Esophagus squamous epithelium (tissue), 5 donors: ENCODE data around the gene VWCE. TPM values are rescaled to one million over a fixed set of nuclear protein-coding genes. Genes with fewer than 3 reads are reported as not detected.

Source experiments
- DNase-seq: peaks from one replicate; lab custom pipeline; 2025; lab: John Stamatoyannopoulos, UW
- H3K27ac ChIP-seq, 4 donors: fragments of 200-600 bp; sonication (generic); one replicate each; pipeline ENCODE4 v1.5.1; 2016 to 2019; ENCODE audit warnings: mild to moderate bottlenecking in 1 of 4
- H3K27me3 ChIP-seq, 4 donors: fragments of 200-600 bp; sonication (generic); 1 replicate in 3 of 4; 2 replicates in 1 of 4; pipeline versions ENCODE4 v1.5.1 to v1.6.0; 2017 to 2021; ENCODE audit warnings: antibody characterized with exemption in 1 of 4
- H3K36me3 ChIP-seq, 3 donors: fragments of 200-600 bp; sonication (generic); one replicate each; pipeline ENCODE4 v1.5.1; 2016 to 2019
- H3K4me1 ChIP-seq, 3 donors: fragments of 200-600 bp; sonication (generic); one replicate each; pipeline ENCODE4 v1.5.1; 2017 to 2019
- H3K4me3 ChIP-seq, 4 donors: fragments of 200-600 bp; sonication (generic); 1 replicate in 3 of 4; 2 replicates in 1 of 4; pipeline ENCODE4 v1.5.1; 2016 to 2019; ENCODE audit warnings: mild to moderate bottlenecking in 2 of 4, moderate library complexity in 1 of 4
- H3K9me3 ChIP-seq, 3 donors: fragments of 200-600 bp; sonication (generic); one replicate each; pipeline ENCODE4 v1.5.1; 2016 to 2019
- POLR2A ChIP-seq, 4 donors: fragments of 450-650 bp; IDR thresholded peaks; one replicate each; pipeline ENCODE4 v1.6.1; 2017; ENCODE audit warnings: antibody characterized with exemption in 4 of 4, mild to moderate bottlenecking in 4 of 4, moderate library complexity in 3 of 4
- WGBS, 2 donors: methylation state at CpG; one replicate each; pipeline ENCODE4 v1.1.5; 2018; 5-methylcytosine and 5-hydroxymethylcytosine counted together
- intact Hi-C: fragments of 100-400 bp; cut with DNase I; formaldehyde crosslinking; loops from one replicate; pipeline ENCODE4 v1.15.0; 2022
- total RNA-seq, 4 donors: library from RNA; depleted of rRNA; stranded (reverse); fragments of >200 nt; gene quantifications; one replicate each; pipeline ENCODE4 v1.1.0, GENCODE V29; 2016
- TF ChIP-seq, protein P1 (sequence below), 6 experiments: fragments of 450-650 bp in 4 of 6; fragments of 200-600 bp in 2 of 6; sonication (generic) in 2 of 6; IDR thresholded peaks; one replicate each; pipeline ENCODE4 v1.5.1; 2016 to 2019; ENCODE audit warnings: antibody characterized with exemption in 6 of 6, mild to moderate bottlenecking in 4 of 6, moderate library complexity in 4 of 6
- donor health status: DM: yes; HTN: yes; CAD: no.

The VWCE gene
- total RNA-seq, 4 donors from 2014 or later, result 0.09 to 1.5 (median 0.30) TPM

DNA sequence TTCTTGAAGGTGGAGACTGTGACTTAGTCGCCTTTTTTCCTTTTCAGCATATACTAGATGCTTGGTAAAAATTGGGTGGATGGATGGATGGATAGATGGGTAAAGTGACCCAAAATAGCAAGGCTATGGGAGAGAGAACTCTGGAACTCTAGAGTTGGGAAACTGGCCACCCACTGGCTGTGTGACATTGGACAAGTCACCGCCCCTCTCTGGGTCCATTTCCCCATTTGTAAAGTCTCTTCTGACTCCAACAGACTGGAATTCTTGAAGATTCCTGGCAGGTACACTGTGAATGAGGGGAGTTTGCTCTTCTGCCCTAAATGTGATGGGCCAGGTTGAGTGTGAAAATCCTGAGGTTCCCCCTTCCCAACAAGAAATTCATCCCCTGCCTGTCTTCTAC is 45.9 kb upstream of the VWCE start:
- DNase-seq, result no peak
- no peaks in the 10 kb centered on the region for H3K27me3 ChIP-seq
- peaks cover 1 to 22% (median 6%) of the 10 kb centered on the region in 3 donors for H3K4me1 ChIP-seq
- H3K27ac ChIP-seq, result no peak overlapping the region
- H3K4me3 ChIP-seq, result no peak overlapping the region
- H3K36me3 ChIP-seq, result peaks cover 0 to 65% (median 3%) of the 10 kb centered on the region in 3 donors
- TF ChIP-seq, protein P1, sequence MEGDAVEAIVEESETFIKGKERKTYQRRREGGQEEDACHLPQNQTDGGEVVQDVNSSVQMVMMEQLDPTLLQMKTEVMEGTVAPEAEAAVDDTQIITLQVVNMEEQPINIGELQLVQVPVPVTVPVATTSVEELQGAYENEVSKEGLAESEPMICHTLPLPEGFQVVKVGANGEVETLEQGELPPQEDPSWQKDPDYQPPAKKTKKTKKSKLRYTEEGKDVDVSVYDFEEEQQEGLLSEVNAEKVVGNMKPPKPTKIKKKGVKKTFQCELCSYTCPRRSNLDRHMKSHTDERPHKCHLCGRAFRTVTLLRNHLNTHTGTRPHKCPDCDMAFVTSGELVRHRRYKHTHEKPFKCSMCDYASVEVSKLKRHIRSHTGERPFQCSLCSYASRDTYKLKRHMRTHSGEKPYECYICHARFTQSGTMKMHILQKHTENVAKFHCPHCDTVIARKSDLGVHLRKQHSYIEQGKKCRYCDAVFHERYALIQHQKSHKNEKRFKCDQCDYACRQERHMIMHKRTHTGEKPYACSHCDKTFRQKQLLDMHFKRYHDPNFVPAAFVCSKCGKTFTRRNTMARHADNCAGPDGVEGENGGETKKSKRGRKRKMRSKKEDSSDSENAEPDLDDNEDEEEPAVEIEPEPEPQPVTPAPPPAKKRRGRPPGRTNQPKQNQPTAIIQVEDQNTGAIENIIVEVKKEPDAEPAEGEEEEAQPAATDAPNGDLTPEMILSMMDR (IDR thresholded peaks at IDR 0.05), result no peak
- no peak for TF ChIP-seq POLR2A (IDR thresholded peaks at IDR 0.05)
- intact Hi-C loops, result no loop called here
- 88 to 90% methylated on average over 2 of the region's 2 CpGs for WGBS, 2 donors
- no peaks in the 10 kb centered on the region for H3K9me3 ChIP-seq

DNA sequence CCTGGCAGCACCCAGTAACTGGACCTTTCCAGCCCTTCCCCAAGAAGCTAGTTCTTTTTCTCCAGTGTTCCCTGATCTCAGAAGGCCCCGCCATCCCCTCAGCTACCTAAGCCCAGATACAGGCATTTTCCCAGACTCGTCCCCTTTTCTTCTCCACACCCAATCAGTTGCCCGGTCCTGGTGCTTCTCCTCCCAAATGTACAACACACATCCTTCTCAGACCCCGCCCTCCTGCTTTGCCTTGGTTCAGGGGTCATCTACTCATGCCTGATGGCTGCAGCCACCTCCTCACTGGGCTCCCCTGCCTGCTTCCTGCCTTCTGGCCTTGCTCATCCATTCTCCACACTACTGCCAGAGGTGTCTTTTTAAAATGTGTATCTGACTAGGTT is 44.4 kb upstream of the VWCE start:
- H3K36me3 ChIP-seq, result peaks cover 0 to 63% (median 3%) of the 10 kb centered on the region in 3 donors
- no peak for DNase-seq
- intact Hi-C loops, result loop anchor here (5.0 kb wide), 1 partner anchor 43 kb away; no protein-coding TSS in a partner anchor
- WGBS, 2 donors, result 84 to 90% methylated on average over 4 of the region's 4 CpGs
- no peak for TF ChIP-seq POLR2A (IDR thresholded peaks at IDR 0.05)
- TF ChIP-seq, protein P1 (IDR thresholded peaks at IDR 0.05), result no peak
- H3K27me3 ChIP-seq, result no peaks in the 10 kb centered on the region
- H3K9me3 ChIP-seq, result no peaks in the 10 kb centered on the region
- peaks cover 3 to 24% (median 7%) of the 10 kb centered on the region in 3 donors for H3K4me1 ChIP-seq
- H3K4me3 ChIP-seq, result no peak overlapping the region
- H3K27ac ChIP-seq, result no peak overlapping the region

DNA sequence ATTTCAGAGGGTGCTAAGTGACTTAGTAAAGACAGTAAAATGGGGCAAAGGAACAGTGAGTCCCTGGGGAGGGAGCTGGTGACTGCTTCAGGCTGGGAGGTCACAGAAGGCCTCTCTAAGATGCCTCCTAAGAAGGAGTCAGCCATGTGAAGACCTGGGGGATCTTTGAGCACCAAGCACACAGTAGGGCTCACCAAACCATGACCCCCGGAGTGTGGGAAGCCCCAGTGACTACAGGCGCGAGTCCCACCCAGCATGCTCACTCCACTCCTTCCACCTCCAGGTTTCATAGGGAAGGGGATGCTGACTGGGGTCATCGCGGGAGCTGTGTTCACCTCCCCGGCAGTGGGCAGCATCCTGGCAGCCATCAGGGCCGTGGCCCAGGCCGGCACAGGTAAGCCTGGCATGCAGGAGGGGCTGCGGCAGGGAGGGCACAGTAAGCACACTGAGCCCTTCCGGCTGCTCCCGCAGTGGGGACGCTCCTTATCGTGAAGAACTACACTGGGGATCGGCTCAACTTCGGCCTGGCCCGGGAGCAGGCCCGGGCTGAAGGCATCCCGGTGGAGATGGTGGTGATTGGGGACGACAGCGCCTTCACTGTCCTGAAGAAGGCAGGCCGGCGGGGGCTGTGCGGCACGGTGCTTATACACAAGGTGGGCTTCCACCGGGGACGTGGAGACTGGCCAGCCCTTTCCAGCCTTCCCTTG is 43.8 kb upstream of the VWCE start:
- Histone ChIP-seq H3K9me3 (no peaks in the 10 kb centered on the region), H3K36me3 (peaks cover 0 to 57% (median 3%) of the 10 kb centered on the region in 3 donors), H3K27me3 (no peaks in the 10 kb centered on the region), H3K27ac (no peak overlapping the region), H3K4me3 (no peak overlapping the region), H3K4me1 (peaks cover 6 to 29% (median 7%) of the 10 kb centered on the region in 3 donors)
- DNase-seq, result no peak
- 90% methylated on average over 15 of the region's 26 CpGs; no CpG with 5 or more reads in 1 of the 2 donors for WGBS, 2 donors
- intact Hi-C loops, result loop anchor here (5.0 kb wide), 1 partner anchor 43 kb away; no protein-coding TSS in a partner anchor
- TF ChIP-seq, protein P1 (IDR thresholded peaks at IDR 0.05), result no peak
- no peak for TF ChIP-seq POLR2A (IDR thresholded peaks at IDR 0.05)

DNA sequence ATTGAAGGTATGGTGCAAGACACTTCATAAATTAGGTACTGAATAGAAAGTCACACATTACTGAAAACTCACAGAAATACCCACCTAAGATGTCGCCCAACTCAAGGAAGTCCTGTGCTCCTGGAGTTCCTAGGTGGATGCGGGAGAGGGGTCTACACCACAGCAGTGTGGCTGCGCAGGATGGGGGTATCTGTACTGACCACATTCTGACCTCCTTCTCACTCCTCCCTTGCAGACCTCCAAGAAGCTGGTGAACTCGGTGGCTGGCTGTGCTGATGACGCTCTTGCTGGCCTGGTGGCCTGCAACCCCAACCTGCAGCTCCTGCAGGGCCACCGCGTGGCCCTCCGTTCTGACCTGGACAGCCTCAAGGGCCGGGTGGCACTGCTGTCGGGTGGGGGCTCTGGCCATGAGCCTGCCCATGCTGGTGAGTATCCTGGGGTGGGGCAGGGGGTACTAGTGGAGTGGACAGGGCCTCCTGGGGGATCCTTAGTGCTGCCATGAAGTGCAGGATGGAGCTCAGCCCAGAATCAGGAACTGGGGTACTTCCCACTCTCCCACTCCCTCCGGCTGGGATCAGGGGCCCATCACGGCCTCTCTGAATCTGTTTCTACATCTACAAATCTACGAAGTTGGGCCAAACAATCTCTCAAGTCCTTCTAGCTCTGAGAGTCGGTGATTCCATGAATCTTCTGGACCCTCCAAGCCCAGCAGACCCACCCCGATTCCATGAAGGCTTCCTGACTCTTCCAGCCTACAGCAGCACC is 42.8 kb upstream of the VWCE start:
- H3K36me3 ChIP-seq, result peaks cover 0 to 47% (median 3%) of the 10 kb centered on the region in 3 donors
- no peak overlapping the region for H3K4me3 ChIP-seq
- H3K27me3 ChIP-seq, result no peaks in the 10 kb centered on the region
- DNase-seq, result no peak
- H3K9me3 ChIP-seq, result no peaks in the 10 kb centered on the region
- TF ChIP-seq, protein P1 (IDR thresholded peaks at IDR 0.05), result no peak
- no peak for TF ChIP-seq POLR2A (IDR thresholded peaks at IDR 0.05)
- intact Hi-C loops, result loop anchor here (5.0 kb wide), 1 partner anchor 44 kb away; no protein-coding TSS in a partner anchor
- 90 to 98% methylated on average over 7 to 12 of the region's 15 CpGs for WGBS, 2 donors
- no peak overlapping the region for H3K27ac ChIP-seq
- H3K4me1 ChIP-seq, result peaks cover 7 to 36% (median 10%) of the 10 kb centered on the region in 3 donors
